DOHH2 (cell line): ENCODE results near the gene SLC7A6OS.
A peak's percentile ranks its signal among the peaks of the same experiment; 100 is the strongest.

Experiments
- H3F3A ChIP-seq: fragments of 200-600 bp; sonication (generic), shearing (Covaris generic); 2 replicates; pipeline ENCODE4 v1.6.0; 2016; ENCODE audit warnings: antibody characterized with exemption, mild to moderate bottlenecking; ENCODE audit not compliant: control insufficient read depth, insufficient read depth
- H3K27ac ChIP-seq: fragments of 200-600 bp; sonication (generic); 2 replicates; pipeline ENCODE4 v1.5.1; 2014; ENCODE audit warnings: low read depth, mild to moderate bottlenecking, low read length, moderate library complexity
- H3K27me3 ChIP-seq: fragments of 200-600 bp; sonication (generic); 2 replicates; pipeline ENCODE4 v1.6.1; 2014; ENCODE audit warnings: mild to moderate bottlenecking, low read length, mixed read lengths; ENCODE audit not compliant: control insufficient read depth
- H3K36me3 ChIP-seq: fragments of 200-600 bp; sonication (generic); 2 replicates; pipeline ENCODE4 v1.6.1; 2014; ENCODE audit warnings: mild to moderate bottlenecking, low read length, moderate library complexity, mixed read lengths; ENCODE audit not compliant: control insufficient read depth
- H3K4me1 ChIP-seq: fragments of 200-600 bp; sonication (generic); 2 replicates; pipeline ENCODE4 v1.6.1; 2014; ENCODE audit warnings: mild to moderate bottlenecking, low read length, mixed read lengths; ENCODE audit not compliant: control insufficient read depth
- H3K4me2 ChIP-seq: fragments of 200-600 bp; sonication (generic); 2 replicates; pipeline ENCODE4 v1.6.0; 2014; ENCODE audit warnings: mild to moderate bottlenecking, low read length, moderate library complexity
- H3K4me3 ChIP-seq: fragments of 200-600 bp; sonication (generic); 2 replicates; pipeline ENCODE4 v1.5.1; 2014; ENCODE audit warnings: mild to moderate bottlenecking, low read length, mixed read lengths
- H3K79me2 ChIP-seq: fragments of 200-600 bp; sonication (generic); 2 replicates; pipeline ENCODE4 v1.6.1; 2014; ENCODE audit warnings: mild to moderate bottlenecking, low read length, mixed read lengths; ENCODE audit not compliant: control insufficient read depth
- H3K9me2 ChIP-seq: fragments of 200-600 bp; sonication (generic); replicated peaks from 2 replicates; pipeline ENCODE4 v1.6.1; 2014; ENCODE audit warnings: mild to moderate bottlenecking, low read length, mixed read lengths; ENCODE audit not compliant: control insufficient read depth
- H3K9me3 ChIP-seq: fragments of 200-600 bp; sonication (generic); 2 replicates; pipeline ENCODE4 v1.6.1; 2014; ENCODE audit warnings: antibody characterized with exemption, low read length, mixed read lengths; ENCODE audit not compliant: control insufficient read depth, insufficient read depth
- H4K20me1 ChIP-seq: fragments of 200-600 bp; sonication (generic); 2 replicates; pipeline ENCODE4 v1.6.0; 2014; ENCODE audit warnings: low read depth, mild to moderate bottlenecking, antibody characterized with exemption, low read length, moderate library complexity; ENCODE audit not compliant: control insufficient read depth, insufficient read depth
- CTCF ChIP-seq: fragments of 200-600 bp; sonication (generic); IDR thresholded peaks from one replicate; pipeline ENCODE4 v1.5.1; 2014; ENCODE audit warnings: antibody characterized with exemption, mild to moderate bottlenecking, low read depth, low read length; ENCODE audit not compliant: poor library complexity, severe bottlenecking
- EZH2phosphoT487 ChIP-seq: fragments of 200-600 bp; sonication (generic); IDR thresholded peaks from 2 replicates; pipeline ENCODE4 v1.6.1; 2017; ENCODE audit warnings: borderline replicate concordance, mild to moderate bottlenecking, antibody characterized with exemption, low read length, moderate library complexity, mixed read lengths

Gene SLC7A6OS

GRCh38 chr16:68282064-68282452 lies 28.7 kb downstream of the SLC7A6OS start:
- H3K4me1 ChIP-seq = peaks cover 75% of the 10 kb centered on the region

GRCh38 chr16:68281368-68282063 lies 29.2 kb downstream of the SLC7A6OS start:
- no peaks in the 10 kb centered on the region for H3K9me2 ChIP-seq
- H3K27ac ChIP-seq = peak overlapping the region; percentile 93
- H3K79me2 ChIP-seq = peaks cover 68% of the 10 kb centered on the region
- TF ChIP-seq CTCF = no peak
- TF ChIP-seq EZH2phosphoT487 = no peak
- H4K20me1 ChIP-seq = no peaks in the 10 kb centered on the region
- H3K4me1 ChIP-seq = peaks cover 70% of the 10 kb centered on the region
- peaks cover 61% of the 10 kb centered on the region for H3K36me3 ChIP-seq
- H3K4me3 ChIP-seq = peak overlapping the region; percentile 22
- H3K9me3 ChIP-seq = no peaks in the 10 kb centered on the region
- H3K4me2 ChIP-seq = peak overlapping the region; percentile 82
- peaks cover 31% of the 10 kb centered on the region for H3F3A ChIP-seq
- no peaks in the 10 kb centered on the region for H3K27me3 ChIP-seq

More at GRCh38 chr16:68282064-68282452, 28.7 kb downstream of the SLC7A6OS start:
- no peaks in the 10 kb centered on the region for H3K9me2 ChIP-seq
- no peaks in the 10 kb centered on the region for H3K9me3 ChIP-seq
- no peak for TF ChIP-seq EZH2phosphoT487
- peaks cover 31% of the 10 kb centered on the region for H3F3A ChIP-seq
- H4K20me1 ChIP-seq = no peaks in the 10 kb centered on the region
- H3K4me2 ChIP-seq = peak overlapping the region; percentile 82
- no peaks in the 10 kb centered on the region for H3K27me3 ChIP-seq
- H3K79me2 ChIP-seq = peaks cover 69% of the 10 kb centered on the region
- peaks cover 67% of the 10 kb centered on the region for H3K36me3 ChIP-seq
- peak overlapping the region; percentile 10; the same call in 1 of the 2 replicates for H3K4me3 ChIP-seq
- peak overlapping the region; percentile 93 for H3K27ac ChIP-seq

- H3K36me3 ChIP-seq = peaks cover 57% of the 10 kb centered on the region
Observed at GRCh38 chr16:68279726-68280558, 30.8 kb downstream of the SLC7A6OS start.

More at GRCh38 chr16:68279726-68280558, 30.8 kb downstream of the SLC7A6OS start:
- Histone ChIP-seq H3K27me3 (no peaks in the 10 kb centered on the region), H3F3A (peaks cover 32% of the 10 kb centered on the region), H3K4me2 (peak overlapping the region; percentile 82), H3K4me1 (peaks cover 68% of the 10 kb centered on the region), H3K27ac (peak overlapping the region; percentile 93), H3K4me3 (peak overlapping the region; percentile 22), H3K9me2 (no peaks in the 10 kb centered on the region), H3K79me2 (peaks cover 66% of the 10 kb centered on the region), H4K20me1 (no peaks in the 10 kb centered on the region), H3K9me3 (no peaks in the 10 kb centered on the region)
- TF ChIP-seq CTCF (no peak), EZH2phosphoT487 (no peak)
